Thoracic aorta (tissue), 2 donors: Measurements from ENCODE around the gene PARD3B. TPM values are rescaled to one million over a fixed set of nuclear protein-coding genes. Genes with fewer than 3 reads are reported as not detected.
"Not testable (repeated sequence)": the region's sequence is repeated elsewhere in the genome, so short reads cannot be mapped to it uniquely, and the experiment has no call there.

ENCODE experiments used
- ATAC-seq: fragments of 150-250 bp; one replicate; pipeline ENCODE4 v1.8.0; 2017; ENCODE audit warnings: low read depth; ENCODE audit not compliant: insufficient number of reproducible peaks, low FRiP score
- DNase-seq: peaks from one replicate; pipeline ENCODE4 v3.0.0-alpha.2; 2020; ENCODE audit warnings: low spot score
- H3K27ac ChIP-seq, 2 donors: fragments of 200-600 bp; sonication (generic); 1 replicate in 1 of 2; 2 replicates in 1 of 2; pipeline ENCODE4 v1.5.1; 2016; ENCODE audit warnings: mild to moderate bottlenecking in 2 of 2, moderate library complexity in 2 of 2
- H3K27me3 ChIP-seq: fragments of 200-600 bp; sonication (generic); replicated peaks from 2 replicates; pipeline ENCODE4 v1.6.0; 2016; ENCODE audit warnings: mild to moderate bottlenecking; ENCODE audit not compliant: insufficient read depth
- H3K36me3 ChIP-seq: fragments of 200-600 bp; sonication (generic); one replicate; pipeline ENCODE4 v1.5.1; 2016
- H3K4me1 ChIP-seq, 2 donors: fragments of 200-600 bp; sonication (generic); 1 replicate in 1 of 2; 2 replicates in 1 of 2; pipeline versions ENCODE4 v1.5.1 to v1.6.0; 2016; ENCODE audit warnings: low read depth in 2 of 2, mild to moderate bottlenecking in 1 of 2; ENCODE audit not compliant: control insufficient read depth in 1 of 2
- H3K4me3 ChIP-seq: fragments of 200-600 bp; sonication (generic); 2 replicates; pipeline ENCODE4 v1.5.1; 2016; ENCODE audit warnings: mild to moderate bottlenecking
- H3K9me3 ChIP-seq: fragments of 200-600 bp; sonication (generic); 2 replicates; pipeline ENCODE4 v1.5.1; 2016
- CTCF ChIP-seq: fragments of 200-600 bp; sonication (generic); IDR thresholded peaks from one replicate; pipeline ENCODE4 v1.5.1; 2019; ENCODE audit warnings: antibody characterized with exemption
- total RNA-seq, 2 donors: library from RNA; depleted of rRNA; stranded (reverse); fragments of >200 nt; gene quantifications; one replicate each; pipeline versions ENCODE4 v1.1.0 to v1.2.3, GENCODE V29; 2016

PARD3B gene
- total RNA-seq, 2 donors from 2014 or later, result 25.7 to 34.5 TPM

- no peak overlapping the region for H3K4me3 ChIP-seq
- no peak for ATAC-seq
- H3K4me1 ChIP-seq, result no peaks in the 10 kb centered on the region
- DNase-seq, result no peak
- no peaks in the 10 kb centered on the region for H3K36me3 ChIP-seq
- H3K9me3 ChIP-seq, result no peaks in the 10 kb centered on the region
- TF ChIP-seq CTCF, result no peak
- H3K27ac ChIP-seq, result no peak overlapping the region
- no peaks in the 10 kb centered on the region for H3K27me3 ChIP-seq
Measured at GRCh38 chr2:205483095-205483494, 937.8 kb downstream of the PARD3B start.

GRCh38 chr2:205484215-205484614 is 938.9 kb downstream of the PARD3B start:
- no peaks in the 10 kb centered on the region for H3K4me1 ChIP-seq
- H3K27me3 ChIP-seq, result no peaks in the 10 kb centered on the region
- TF ChIP-seq CTCF, result no peak
- H3K9me3 ChIP-seq, result no peaks in the 10 kb centered on the region
- no peaks in the 10 kb centered on the region for H3K36me3 ChIP-seq
- no peak for ATAC-seq
- no peak overlapping the region for H3K27ac ChIP-seq
- H3K4me3 ChIP-seq, result no peak overlapping the region
- DNase-seq, result no peak

- Histone ChIP-seq H3K36me3 (no peaks in the 10 kb centered on the region), H3K4me1 (no peaks in the 10 kb centered on the region), H3K27me3 (no peaks in the 10 kb centered on the region), H3K9me3 (no peaks in the 10 kb centered on the region), H3K27ac (no peak overlapping the region), H3K4me3 (no peak overlapping the region)
- DNase-seq (no peak), ATAC-seq (no peak)
- TF ChIP-seq CTCF, result no peak
Measured at GRCh38 chr2:205484764-205485163, 939.5 kb downstream of the PARD3B start.

- not testable (repeated sequence) for H3K4me1 ChIP-seq, H3K9me3 ChIP-seq, H3K36me3 ChIP-seq, H3K27ac ChIP-seq, DNase-seq, ATAC-seq, H3K27me3 ChIP-seq, H3K4me3 ChIP-seq
Measured at GRCh38 chr2:205493528-205493927, 948.3 kb downstream of the PARD3B start.

GRCh38 chr2:205494537-205495235 is 949.4 kb downstream of the PARD3B start:
- Histone ChIP-seq H3K27ac (no peak overlapping the region), H3K27me3 (no peaks in the 10 kb centered on the region), H3K9me3 (no peaks in the 10 kb centered on the region), H3K36me3 (no peaks in the 10 kb centered on the region), H3K4me3 (no peak overlapping the region), H3K4me1 (no peaks in the 10 kb centered on the region)
- ATAC-seq (no peak), DNase-seq (no peak)
- no peak for TF ChIP-seq CTCF

GRCh38 chr2:205495819-205496218 is 950.5 kb downstream of the PARD3B start:
- no peak for DNase-seq
- no peak overlapping the region for H3K27ac ChIP-seq
- H3K4me1 ChIP-seq, result no peaks in the 10 kb centered on the region
- H3K4me3 ChIP-seq, result no peak overlapping the region
- no peak for ATAC-seq
- H3K36me3 ChIP-seq, result no peaks in the 10 kb centered on the region
- no peaks in the 10 kb centered on the region for H3K9me3 ChIP-seq
- no peaks in the 10 kb centered on the region for H3K27me3 ChIP-seq
- TF ChIP-seq CTCF, result no peak
